ENCODE data around the gene LIFR. TPM values are rescaled to one million over a fixed set of nuclear protein-coding genes. Genes with fewer than 3 reads are reported as not detected.

Gene LIFR
- total RNA-seq, 1 experiment from 2014 or later, result 7.8 TPM

- Histone ChIP-seq H2AFZ (ENCODE audit: low read length) (no peak overlapping the region), H4K91ac (ENCODE audit: insufficient read length, low read depth, low read length) (no peak overlapping the region), H3K27ac (ENCODE audit: insufficient read length, low read depth, low read length) (no peak overlapping the region), H4K5ac (ENCODE audit: insufficient read length, low read depth, low read length) (no peak overlapping the region), H3K27me3 (ENCODE audit: insufficient read depth, low read length) (no peaks in the 10 kb centered on the region), H3K9me3 (ENCODE audit: control insufficient read depth, low read depth, low read length) (no peaks in the 10 kb centered on the region), H2AK5ac (ENCODE audit: insufficient read length, low read length) (no peak overlapping the region), H3K4ac (ENCODE audit: low read depth, low read length) (no peak overlapping the region), H2BK20ac (ENCODE audit: low read depth, low read length, poor library complexity, severe bottlenecking) (no peak overlapping the region), H3K79me1 (ENCODE audit: insufficient read depth, low read depth, low read length, poor library complexity, severe bottlenecking) (peaks cover 7% of the 10 kb centered on the region), H3K18ac (ENCODE audit: insufficient read length, low read depth, low read length) (no peak overlapping the region), H2BK12ac (ENCODE audit: insufficient read length, low read depth, low read length) (no peak overlapping the region), H3K9ac (ENCODE audit: extremely low read depth, insufficient read length, low read length) (no peak overlapping the region), H4K20me1 (ENCODE audit: control insufficient read depth, insufficient read depth, insufficient read length) (no peaks in the 10 kb centered on the region), H4K8ac (replicated peaks; ENCODE audit: insufficient read length, low read depth, low read length) (no peak overlapping the region), H2BK5ac (ENCODE audit: insufficient read length, low read length) (no peak overlapping the region), H3K56ac (ENCODE audit: insufficient read length, low read depth, low read length) (no peak overlapping the region), H2BK120ac (ENCODE audit: low read depth, low read length, poor library complexity, severe bottlenecking) (no peak overlapping the region), H3T11ph (ENCODE audit: low read length) (no peak overlapping the region), H3K4me1 (ENCODE audit: insufficient read depth, low read length) (peaks cover 3% of the 10 kb centered on the region), H3K23ac (ENCODE audit: insufficient read length, low read depth, low read length) (no peak overlapping the region), H2BK15ac (ENCODE audit: low read depth, low read length) (no peak overlapping the region), H3K23me2 (ENCODE audit: insufficient read length, low read depth, low read length, poor library complexity, severe bottlenecking) (no peaks in the 10 kb centered on the region), H3K79me2 (ENCODE audit: insufficient read depth, low read length) (no peaks in the 10 kb centered on the region; the same call in 1 of the 2 replicates), H3K14ac (ENCODE audit: insufficient read depth, low read length) (no peak overlapping the region), H3K4me2 (ENCODE audit: insufficient read depth, insufficient read length, low read length) (no peak overlapping the region)
- no peaks in the 10 kb centered on the region for H3K36me3 Mint-ChIP-seq (ENCODE audit: insufficient read depth in 1 of 3, low read depth in 3 of 3)
- TF ChIP-seq CTCF (conservative IDR thresholded peaks at IDR 0.05), result no peak
- no peak overlapping the region for H3K4me3 Mint-ChIP-seq
- no peaks in the 10 kb centered on the region for H3K27me3 Mint-ChIP-seq (ENCODE audit: low read depth)
- peaks cover 2 to 3% of the 10 kb centered on the region in 2 experiments for H3K4me1 Mint-ChIP-seq
- H3K27ac Mint-ChIP-seq, result no peak overlapping the region
- WGBS (ENCODE audit: extremely low coverage, insufficient read length, low lambda C conversion rate), result no CpG with 5 or more reads among the region's 1 CpG
- no peaks in the 10 kb centered on the region for H3K9me3 Mint-ChIP-seq
- no peak for DNase-seq
Observed at GRCh38 chr5:38548064-38548759, 8.2 kb downstream of the LIFR start.

All from H9 (cell line).